Vagina (tissue), 2 donors: Measurements from ENCODE around the gene GPAT2.
"Not testable (repeated sequence)": the region's sequence is repeated elsewhere in the genome, so short reads cannot be mapped to it uniquely, and the experiment has no call there.

Experiments
- CTCF ChIP-seq, 3 experiments: fragments of 450-650 bp in 2 of 3; fragments of 200-600 bp in 1 of 3; sonication (generic) in 1 of 3; IDR thresholded peaks; one replicate each; pipeline ENCODE4 v1.5.1; 2017 to 2019; ENCODE audit warnings: antibody characterized with exemption in 3 of 3, mild to moderate bottlenecking in 2 of 3, moderate library complexity in 2 of 3
- POLR2A ChIP-seq, 2 donors: fragments of 450-650 bp; IDR thresholded peaks; one replicate each; pipeline ENCODE4 v1.6.1; 2017; ENCODE audit warnings: antibody characterized with exemption in 2 of 2, mild to moderate bottlenecking in 2 of 2, moderate library complexity in 2 of 2
- POLR2AphosphoS5 ChIP-seq, 2 donors: sonication (generic); formaldehyde crosslinking; IDR thresholded peaks; one replicate each; pipeline ENCODE4 v1.9.0; 2017; ENCODE audit warnings: antibody characterized with exemption in 2 of 2, mild to moderate bottlenecking in 2 of 2, low read depth in 1 of 2; ENCODE audit not compliant: insufficient read depth in 1 of 2

DNA sequence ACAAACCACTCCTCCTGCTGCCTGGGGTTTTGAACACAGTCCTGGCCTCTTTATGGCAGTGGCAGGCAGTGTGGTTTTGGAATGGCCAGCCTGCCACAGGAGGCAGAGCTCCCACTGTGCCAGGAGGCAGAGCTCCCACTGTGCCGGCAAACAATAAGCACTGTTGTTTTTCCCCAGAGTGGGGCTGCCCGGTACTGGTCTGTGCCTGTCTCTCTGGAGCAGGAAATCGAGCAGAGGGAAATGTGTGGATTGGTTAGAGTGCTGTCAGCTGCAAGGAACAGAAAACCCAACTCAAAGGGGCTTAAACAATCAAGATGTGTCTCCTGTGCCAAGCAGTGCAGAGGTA lies 15.2 kb upstream of the GPAT2 start:
- TF ChIP-seq POLR2A (IDR thresholded peaks at IDR 0.05); CTCF (IDR thresholded peaks at IDR 0.05); POLR2AphosphoS5 (IDR thresholded peaks at IDR 0.05; ENCODE audit: insufficient read depth in 1 of 2, low read depth in 1 of 2): not testable (repeated sequence)
